Endodermal cell (in vitro differentiated cells): ENCODE measurements around the gene CIBAR2. TPM values are rescaled to one million over a fixed set of nuclear protein-coding genes. Genes with fewer than 3 reads are reported as not detected.

Source experiments
- DNase-seq: peaks from one replicate; pipeline ENCODE4 v3.0.0-alpha.2; 2017
- H3K27ac ChIP-seq: 2 replicates; pipeline ENCODE4 v1.5.1; 2013; ENCODE audit warnings: mild to moderate bottlenecking, low read depth, low read length, moderate library complexity
- H3K27me3 ChIP-seq: 2 replicates; pipeline ENCODE4 v1.6.1; 2013; ENCODE audit warnings: mild to moderate bottlenecking, low read length, moderate library complexity; ENCODE audit not compliant: insufficient read depth, control insufficient read depth, poor library complexity, severe bottlenecking
- H3K36me3 ChIP-seq: 2 replicates; pipeline ENCODE4 v1.7.0; 2013; ENCODE audit warnings: mild to moderate bottlenecking, low read length, moderate library complexity; ENCODE audit not compliant: control insufficient read depth, insufficient read depth
- H3K4me1 ChIP-seq: one replicate; pipeline ENCODE4 v1.7.0; 2013; ENCODE audit warnings: low read length; ENCODE audit not compliant: control insufficient read depth, insufficient read depth
- H3K4me3 ChIP-seq: 2 replicates; pipeline ENCODE4 v1.5.1; 2013; ENCODE audit warnings: mild to moderate bottlenecking, low read length, moderate library complexity
- H3K9ac ChIP-seq: 2 replicates; pipeline ENCODE4 v1.6.1; 2013; ENCODE audit warnings: mild to moderate bottlenecking, low read length, moderate library complexity; ENCODE audit not compliant: poor library complexity, severe bottlenecking; ENCODE audit errors: extremely low read depth
- H3K9me3 ChIP-seq: 2 replicates; pipeline ENCODE4 v1.6.1; 2013; ENCODE audit warnings: mild to moderate bottlenecking, low read length, moderate library complexity; ENCODE audit not compliant: control insufficient read depth
- H3K27ac Mint-ChIP-seq: 2 replicates; pipeline ENCODE4 v1.8.0; 2020; ENCODE audit warnings: mixed read lengths
- H3K27me3 Mint-ChIP-seq: 2 replicates; pipeline ENCODE4 v1.8.0; 2021; ENCODE audit warnings: mild to moderate bottlenecking, mixed read lengths; ENCODE audit not compliant: insufficient read depth
- H3K36me3 Mint-ChIP-seq: 2 replicates; pipeline ENCODE4 v1.8.0; 2020; ENCODE audit warnings: low read depth, mixed read lengths
- H3K4me1 Mint-ChIP-seq: 2 replicates; pipeline ENCODE4 v1.8.0; 2020; ENCODE audit warnings: mixed read lengths
- H3K4me3 Mint-ChIP-seq: 2 replicates; pipeline ENCODE4 v1.8.0; 2020; ENCODE audit warnings: mild to moderate bottlenecking, moderate library complexity, mixed read lengths
- H3K9me3 Mint-ChIP-seq: 2 replicates; pipeline ENCODE4 v1.8.0; 2020; ENCODE audit warnings: mild to moderate bottlenecking, mixed read lengths
- WGBS, 2 experiments: methylation state at CpG; one replicate each; pipeline versions ENCODE4 v1.1.5 to v1.1.7; 2013; ENCODE audit warnings: missing lambda C conversion rate in 2 of 2, mixed read lengths in 1 of 2; ENCODE audit not compliant: insufficient coverage in 1 of 2, insufficient read length in 1 of 2; 5-methylcytosine and 5-hydroxymethylcytosine counted together
- total RNA-seq, 2 donors: library from RNA; stranded (reverse); fragmentation: NEBNext Ultra II Directional in 1 of 2; extraction: Animal tissue kit (Norgen Biotek cat#: 25700) in 1 of 2; gene quantifications; 2 replicates in 1 of 2; 3 replicates in 1 of 2; pipeline ENCODE4 v1.2.1, GENCODE V29; 2021
- TF ChIP-seq, protein P1 (sequence below): fragments of 200-600 bp; sonication (generic); conservative IDR thresholded peaks from 2 replicates; pipeline ENCODE4 v1.5.0; 2021; ENCODE audit warnings: antibody characterized with exemption, mild to moderate bottlenecking

Gene CIBAR2
- total RNA-seq, 2 donors from 2014 or later: not detected

DNA sequence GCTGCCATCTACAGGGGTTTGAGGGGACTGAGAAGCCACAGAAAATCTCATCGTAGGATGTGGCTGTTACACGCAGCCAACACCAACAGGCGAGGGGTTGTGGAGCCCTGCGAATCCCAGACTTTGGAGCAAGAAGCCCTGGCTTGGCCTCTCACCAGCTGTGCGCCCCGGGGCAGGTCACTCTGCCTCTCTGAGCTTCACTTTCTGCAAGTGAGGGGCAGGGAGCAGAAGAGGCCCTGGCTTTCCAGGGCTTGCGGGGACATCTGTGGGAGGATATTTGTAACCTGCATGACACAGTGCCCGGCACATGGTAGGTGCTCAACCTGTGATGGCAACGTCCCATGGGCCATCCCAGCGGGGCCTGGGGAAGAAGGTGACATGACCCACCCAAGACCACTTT lies 32.9 kb upstream of the CIBAR2 start:
- 96 to 97% methylated on average over 10 of the region's 10 CpGs for WGBS, 2 experiments
- Mint-ChIP-seq H3K27ac (no peak overlapping the region), H3K4me1 (peaks cover 11% of the 10 kb centered on the region), H3K9me3 (no peaks in the 10 kb centered on the region), H3K27me3 (peaks cover 4% of the 10 kb centered on the region), H3K4me3 (no peak overlapping the region), H3K36me3 (no peaks in the 10 kb centered on the region)
- H3K36me3 ChIP-seq: no peaks in the 10 kb centered on the region
- H3K27ac ChIP-seq: no peak overlapping the region
- no peak for DNase-seq
- H3K9ac ChIP-seq: no peak overlapping the region
- H3K4me1 ChIP-seq: peaks cover 9% of the 10 kb centered on the region
- H3K27me3 ChIP-seq: no peaks in the 10 kb centered on the region
- H3K9me3 ChIP-seq: no peaks in the 10 kb centered on the region
- TF ChIP-seq, protein P1, sequence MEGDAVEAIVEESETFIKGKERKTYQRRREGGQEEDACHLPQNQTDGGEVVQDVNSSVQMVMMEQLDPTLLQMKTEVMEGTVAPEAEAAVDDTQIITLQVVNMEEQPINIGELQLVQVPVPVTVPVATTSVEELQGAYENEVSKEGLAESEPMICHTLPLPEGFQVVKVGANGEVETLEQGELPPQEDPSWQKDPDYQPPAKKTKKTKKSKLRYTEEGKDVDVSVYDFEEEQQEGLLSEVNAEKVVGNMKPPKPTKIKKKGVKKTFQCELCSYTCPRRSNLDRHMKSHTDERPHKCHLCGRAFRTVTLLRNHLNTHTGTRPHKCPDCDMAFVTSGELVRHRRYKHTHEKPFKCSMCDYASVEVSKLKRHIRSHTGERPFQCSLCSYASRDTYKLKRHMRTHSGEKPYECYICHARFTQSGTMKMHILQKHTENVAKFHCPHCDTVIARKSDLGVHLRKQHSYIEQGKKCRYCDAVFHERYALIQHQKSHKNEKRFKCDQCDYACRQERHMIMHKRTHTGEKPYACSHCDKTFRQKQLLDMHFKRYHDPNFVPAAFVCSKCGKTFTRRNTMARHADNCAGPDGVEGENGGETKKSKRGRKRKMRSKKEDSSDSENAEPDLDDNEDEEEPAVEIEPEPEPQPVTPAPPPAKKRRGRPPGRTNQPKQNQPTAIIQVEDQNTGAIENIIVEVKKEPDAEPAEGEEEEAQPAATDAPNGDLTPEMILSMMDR: no peak
- H3K4me3 ChIP-seq: no peak overlapping the region

DNA sequence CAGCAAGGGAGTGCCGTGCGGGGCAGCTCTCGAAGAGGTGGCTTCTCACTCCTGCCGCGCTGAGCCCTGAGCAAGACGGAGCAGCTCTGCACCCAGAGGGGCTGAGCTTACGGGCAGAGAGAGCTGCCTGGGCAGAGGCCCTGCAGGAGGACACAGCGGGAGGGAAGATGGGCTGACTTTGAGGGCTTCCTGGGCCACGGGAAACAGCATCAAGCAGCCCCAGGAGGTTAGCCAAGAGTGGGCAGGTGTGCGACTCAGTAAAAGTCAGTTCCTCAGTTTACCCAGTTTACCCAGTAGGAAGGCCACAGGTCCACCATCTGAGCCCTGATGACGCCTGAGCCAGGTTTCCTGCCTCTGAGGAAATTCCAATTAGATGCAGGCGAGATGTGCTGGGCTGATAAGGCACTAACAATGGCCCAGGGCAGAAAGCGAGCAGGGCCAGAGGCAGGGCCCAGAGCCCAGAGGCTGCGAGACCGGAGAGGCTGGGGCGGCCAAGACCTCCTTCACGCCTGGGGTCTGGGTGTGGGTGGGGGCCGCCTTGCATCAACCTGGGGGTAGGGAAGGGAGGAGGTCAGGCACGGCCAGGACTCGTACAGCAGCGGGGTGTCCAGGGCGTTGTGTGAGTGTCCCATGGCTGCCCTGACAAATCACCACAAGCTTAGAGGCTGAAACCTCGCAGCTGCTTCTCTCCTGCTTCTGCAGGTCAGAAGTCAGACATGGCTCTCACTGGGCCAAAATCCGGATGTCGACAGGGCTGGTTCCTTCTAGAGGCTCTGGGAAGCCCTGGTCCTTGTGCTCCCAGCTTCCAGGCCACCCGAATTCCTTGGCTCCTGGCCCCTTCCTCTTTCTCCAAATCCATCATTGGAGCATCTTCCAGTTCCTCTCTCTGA lies 32.0 kb upstream of the CIBAR2 start:
- Histone ChIP-seq H3K4me3 (no peak overlapping the region), H3K36me3 (no peaks in the 10 kb centered on the region), H3K9me3 (no peaks in the 10 kb centered on the region), H3K27ac (no peak overlapping the region), H3K27me3 (no peaks in the 10 kb centered on the region), H3K9ac (no peak overlapping the region), H3K4me1 (peaks cover 9% of the 10 kb centered on the region)
- no peak overlapping the region for H3K4me3 Mint-ChIP-seq
- peaks cover 11% of the 10 kb centered on the region for H3K4me1 Mint-ChIP-seq
- TF ChIP-seq, protein P1: no peak
- WGBS, 2 experiments: 84 to 90% methylated on average over 24 to 26 of the region's 26 CpGs
- H3K27me3 Mint-ChIP-seq: peaks cover 3% of the 10 kb centered on the region
- H3K36me3 Mint-ChIP-seq: no peaks in the 10 kb centered on the region
- H3K9me3 Mint-ChIP-seq: no peaks in the 10 kb centered on the region
- no peak for DNase-seq
- H3K27ac Mint-ChIP-seq: no peak overlapping the region

DNA sequence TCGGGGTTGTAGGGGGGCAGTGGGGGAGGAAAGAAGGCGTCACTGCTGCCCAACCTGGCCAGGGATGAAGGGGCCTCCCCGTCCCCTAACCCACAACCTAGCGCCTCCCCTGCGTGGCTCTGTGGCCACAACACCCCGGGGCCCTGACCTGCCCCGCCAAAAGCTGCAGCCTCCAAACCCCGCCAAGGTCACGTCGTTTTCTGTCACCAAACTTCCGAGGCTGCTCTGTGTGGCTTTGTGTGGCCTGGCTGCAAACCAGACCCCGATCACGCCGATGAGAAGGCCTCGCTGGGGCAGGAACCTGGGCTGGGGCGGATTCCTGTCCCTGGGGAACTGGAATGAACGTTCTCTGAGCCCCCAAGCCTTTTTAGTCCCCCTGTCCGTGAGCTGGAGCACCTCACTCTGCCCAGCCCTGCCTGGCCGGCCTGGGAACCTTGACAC lies 30.5 kb upstream of the CIBAR2 start:
- no peaks in the 10 kb centered on the region for H3K9me3 Mint-ChIP-seq
- Histone ChIP-seq H3K9me3 (no peaks in the 10 kb centered on the region), H3K9ac (no peak overlapping the region), H3K36me3 (no peaks in the 10 kb centered on the region), H3K4me3 (no peak overlapping the region), H3K27ac (no peak overlapping the region), H3K27me3 (no peaks in the 10 kb centered on the region), H3K4me1 (peaks cover 9% of the 10 kb centered on the region)
- no peak overlapping the region for H3K4me3 Mint-ChIP-seq
- H3K27me3 Mint-ChIP-seq: peaks cover 2% of the 10 kb centered on the region
- H3K4me1 Mint-ChIP-seq: peaks cover 11% of the 10 kb centered on the region
- TF ChIP-seq, protein P1: no peak
- 91 to 97% methylated on average over 13 to 18 of the region's 19 CpGs for WGBS, 2 experiments
- no peaks in the 10 kb centered on the region for H3K36me3 Mint-ChIP-seq
- H3K27ac Mint-ChIP-seq: no peak overlapping the region
- DNase-seq: no peak
